Left cardiac atrium (tissue), 4 donors: ENCODE measurements around the gene CEMIP. TPM values are rescaled to one million over a fixed set of nuclear protein-coding genes. Genes with fewer than 3 reads are reported as not detected.
A peak's percentile ranks its signal among the peaks of the same experiment; 100 is the strongest.

Experiments
- ATAC-seq, 2 donors: fragments of 200-7000 bp; cut with Tn5 transposase; one replicate each; pipeline ENCODE4 v1.9.1; 2020; ENCODE audit warnings: mild to moderate bottlenecking in 2 of 2, moderate library complexity in 2 of 2
- DNase-seq: peaks from one replicate; pipeline ENCODE4 v3.0.0-alpha.2; 2020
- intact Hi-C, 2 donors: fragments of 100-400 bp; cut with DNase I; formaldehyde crosslinking; loops; one replicate each; pipeline versions ENCODE4 v1.14.1 to v1.15.1; 2022 to 2023
- total RNA-seq, 2 donors: library from RNA; stranded (reverse); fragmentation: NEBNext Ultra II Directional; extraction: Animal tissue kit (Norgen Biotek cat#: 25700); gene quantifications; one replicate each; pipeline ENCODE4 v1.2.1, GENCODE V29; 2021
- donor health status: DM: no; HTN: yes; CAD: no.
- donor health status: DM: no; HTN: yes; CAD: no; lungs with severe emphysema.
- donor health status: DM: yes; HTN: yes; CAD: no.
- donor health status: Dilated cardiomyopathy.

The CEMIP gene
- total RNA-seq, 2 donors from 2014 or later = 0.44 to 1.6 TPM

DNA sequence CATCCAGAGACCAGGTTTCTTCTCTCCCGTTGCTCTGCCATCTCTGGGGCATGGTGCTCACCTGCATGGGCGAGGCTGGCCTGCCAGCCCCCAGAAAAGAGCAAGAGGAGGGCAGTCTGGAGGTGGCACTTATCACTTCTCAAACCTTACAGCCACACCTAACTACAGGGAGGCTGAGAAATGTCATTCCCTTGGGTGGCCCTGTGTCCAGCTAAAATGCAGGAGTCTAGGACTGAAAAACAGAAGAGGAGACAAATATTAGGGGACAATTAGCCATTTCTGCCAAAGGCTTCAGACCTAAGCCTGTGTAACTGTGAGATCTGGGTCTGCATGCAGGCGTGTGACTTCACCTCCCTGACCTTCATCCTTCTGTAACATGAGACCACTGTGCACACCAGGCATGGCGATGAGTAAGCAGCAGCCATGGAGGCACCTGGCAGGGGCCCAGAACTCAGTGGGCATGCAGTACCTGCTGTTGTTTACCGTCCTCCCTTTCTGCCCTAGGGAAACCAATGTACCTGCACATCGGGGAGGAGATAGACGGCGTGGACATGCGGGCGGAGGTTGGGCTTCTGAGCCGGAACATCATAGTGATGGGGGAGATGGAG is 127.1 kb downstream of the CEMIP start:
- intact Hi-C loops = no loop called here
- peak in 1 of 2 donors; percentile 18 for ATAC-seq
- DNase-seq = no peak

DNA sequence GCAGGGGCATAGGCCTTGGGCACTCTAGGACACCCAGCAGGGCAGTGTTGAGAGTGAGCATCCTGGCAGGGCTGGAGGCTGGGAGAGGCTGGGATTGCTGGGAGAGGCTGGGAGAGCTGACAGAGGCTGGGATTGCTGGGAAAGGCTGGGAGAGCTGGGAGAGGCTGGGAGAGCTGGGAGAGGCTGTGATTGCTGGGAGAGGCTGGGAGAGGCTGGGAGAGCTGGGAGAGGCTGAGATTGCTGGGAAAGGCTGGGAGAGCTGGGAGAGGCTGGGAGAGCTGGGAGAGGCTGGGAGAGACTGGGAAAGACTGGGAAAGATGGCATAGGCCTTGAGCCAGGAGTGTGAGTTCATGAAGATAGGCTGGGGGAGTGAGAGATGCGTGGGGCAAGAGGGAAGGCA is 132.7 kb downstream of the CEMIP start:
- no peak for ATAC-seq
- intact Hi-C loops = no loop called here
- DNase-seq = no peak

- ATAC-seq (no peak), DNase-seq (no peak)
- intact Hi-C loops = no loop called here
These were observed 133.5 kb downstream of the CEMIP start for GRCh38 chr15:80912673-80913072.

- no peak for ATAC-seq
- DNase-seq = no peak
- intact Hi-C loops = no loop called here
These were observed 134.4 kb downstream of the CEMIP start for GRCh38 chr15:80913541-80913940.

DNA sequence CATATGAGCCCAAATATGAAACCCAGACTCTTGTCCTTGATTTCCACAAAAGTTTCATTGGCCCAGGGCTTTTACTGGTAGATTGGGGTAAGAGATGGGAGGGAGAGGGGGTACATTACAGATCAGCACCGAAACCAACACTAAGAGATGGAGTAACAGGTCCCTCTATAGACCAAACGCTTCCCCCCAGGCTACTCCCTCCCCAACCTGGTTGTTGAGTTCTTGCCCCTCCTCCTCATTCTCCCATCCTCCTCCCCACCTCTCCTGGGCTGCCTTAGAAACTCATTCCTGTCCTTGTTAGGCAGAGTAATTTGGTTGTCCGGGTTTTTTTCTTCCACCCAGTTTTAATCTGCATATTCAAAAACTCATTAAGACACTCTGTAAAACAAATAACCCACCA is 136.3 kb downstream of the CEMIP start:
- intact Hi-C loops = no loop called here
- ATAC-seq (no peak), DNase-seq (no peak)

- ATAC-seq (no peak), DNase-seq (no peak)
- intact Hi-C loops = no loop called here
These were observed 136.9 kb downstream of the CEMIP start for GRCh38 chr15:80916056-80916455.

- intact Hi-C loops = no loop called here
- peak in 1 of 2 donors; percentile 25 for ATAC-seq
These were observed 139.1 kb downstream of the CEMIP start for GRCh38 chr15:80918196-80918783.

DNA sequence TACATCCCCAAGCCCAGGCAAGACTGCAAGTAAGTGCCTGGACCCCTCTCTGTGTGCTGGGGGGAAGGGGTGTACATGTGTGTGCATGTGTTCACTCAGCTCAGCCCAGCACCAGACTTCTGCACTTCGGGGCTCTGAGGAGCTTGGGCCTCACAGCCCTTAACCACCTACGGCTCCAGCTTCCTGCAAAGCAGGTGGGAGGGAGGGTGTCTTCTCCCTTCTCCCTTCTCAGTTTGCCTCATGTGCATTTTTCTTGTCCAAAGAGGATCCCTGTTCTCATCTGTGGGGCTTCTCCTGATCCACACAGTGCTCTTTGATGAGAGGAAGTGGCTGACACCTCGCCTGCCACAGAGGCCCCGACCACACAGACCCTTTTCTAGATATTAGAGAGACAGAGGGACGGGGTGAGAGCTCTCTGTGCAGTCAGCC is 141.1 kb downstream of the CEMIP start:
- DNase-seq (no peak), ATAC-seq (no peak)
- intact Hi-C loops = no loop called here

More at GRCh38 chr15:80918196-80918783, 139.1 kb downstream of the CEMIP start:
- no peak for DNase-seq

DNA sequence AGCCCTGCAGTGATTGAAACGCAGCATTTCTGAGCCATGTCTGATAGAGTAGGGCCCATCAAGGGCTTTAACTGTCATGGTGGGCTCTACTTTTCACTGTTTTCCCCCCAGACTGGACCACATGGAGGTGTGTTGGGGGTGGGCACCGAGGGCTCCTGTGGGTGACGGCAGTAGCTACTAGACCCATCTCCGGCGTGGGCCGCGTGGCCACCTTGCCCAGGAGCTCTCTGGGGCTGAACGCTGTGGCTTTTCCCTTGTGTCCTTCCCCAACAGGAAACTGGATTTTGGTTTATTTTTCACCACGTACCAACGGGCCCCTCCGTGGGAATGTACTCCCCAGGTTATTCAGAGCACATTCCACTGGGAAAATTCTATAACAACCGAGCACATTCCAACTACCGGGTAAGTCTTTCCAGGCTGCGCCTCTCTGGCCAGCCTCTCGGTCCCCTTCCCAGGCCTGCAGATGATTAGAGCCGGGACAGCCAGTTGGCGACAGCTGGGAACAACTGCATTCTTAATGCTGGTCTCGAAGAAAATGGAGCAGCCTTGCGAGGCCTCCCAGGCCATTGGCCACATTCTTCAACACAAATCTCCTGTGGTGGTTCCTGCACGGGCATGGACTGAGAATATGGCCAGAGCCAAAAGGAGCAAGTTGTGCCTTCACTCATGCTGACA is 142.7 kb downstream of the CEMIP start:
- intact Hi-C loops = no loop called here
- ATAC-seq = no peak

GRCh38 chr15:80923668-80924067 is 144.5 kb downstream of the CEMIP start:
- DNase-seq (no peak), ATAC-seq (no peak)
- intact Hi-C loops = no loop called here

More for the DNA sequence above, 142.7 kb downstream of the CEMIP start:
- no peak for DNase-seq

DNA sequence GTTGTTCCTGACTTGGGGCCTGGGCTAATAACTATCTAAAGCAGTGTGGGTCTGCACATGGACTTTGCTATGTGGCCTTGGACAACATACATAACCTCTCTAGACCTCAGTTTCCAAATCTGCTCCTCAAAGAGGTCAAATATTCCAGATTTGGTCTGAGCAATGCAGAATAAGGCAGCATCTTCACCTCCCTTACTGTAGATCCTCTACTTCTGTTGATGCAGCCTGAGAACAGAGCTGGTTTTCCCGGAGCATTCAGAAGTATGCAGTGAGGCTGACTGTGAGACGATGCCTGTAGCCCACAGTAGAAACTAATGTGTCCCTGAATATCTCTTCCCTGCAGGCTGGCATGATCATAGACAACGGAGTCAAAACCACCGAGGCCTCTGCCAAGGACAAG is 145.1 kb downstream of the CEMIP start:
- intact Hi-C loops = no loop called here
- ATAC-seq (no peak), DNase-seq (no peak)

DNA sequence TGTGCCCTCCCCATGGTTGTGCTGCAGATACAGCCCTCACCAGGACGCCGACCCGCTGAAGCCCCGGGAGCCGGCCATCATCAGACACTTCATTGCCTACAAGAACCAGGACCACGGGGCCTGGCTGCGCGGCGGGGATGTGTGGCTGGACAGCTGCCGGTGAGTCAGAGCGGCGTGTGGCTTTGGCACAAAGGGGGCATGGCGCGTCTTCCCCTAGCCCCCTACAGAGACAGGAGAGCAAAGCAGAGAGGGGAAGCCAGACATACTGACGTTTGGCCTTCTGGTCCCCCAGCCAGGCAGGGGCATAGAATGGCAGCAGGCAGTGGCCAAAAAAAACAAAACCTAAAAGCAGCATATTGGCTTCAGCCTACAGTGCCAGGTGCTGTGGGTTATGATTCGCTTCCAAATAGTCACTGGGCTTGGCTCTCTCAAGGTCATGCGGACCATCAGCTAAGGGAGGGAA is 146.5 kb downstream of the CEMIP start:
- ATAC-seq (no peak), DNase-seq (no peak)
- intact Hi-C loops = no loop called here

GRCh38 chr15:80926126-80926525 is 147.0 kb downstream of the CEMIP start:
- ATAC-seq (no peak), DNase-seq (no peak)
- intact Hi-C loops = no loop called here

DNA sequence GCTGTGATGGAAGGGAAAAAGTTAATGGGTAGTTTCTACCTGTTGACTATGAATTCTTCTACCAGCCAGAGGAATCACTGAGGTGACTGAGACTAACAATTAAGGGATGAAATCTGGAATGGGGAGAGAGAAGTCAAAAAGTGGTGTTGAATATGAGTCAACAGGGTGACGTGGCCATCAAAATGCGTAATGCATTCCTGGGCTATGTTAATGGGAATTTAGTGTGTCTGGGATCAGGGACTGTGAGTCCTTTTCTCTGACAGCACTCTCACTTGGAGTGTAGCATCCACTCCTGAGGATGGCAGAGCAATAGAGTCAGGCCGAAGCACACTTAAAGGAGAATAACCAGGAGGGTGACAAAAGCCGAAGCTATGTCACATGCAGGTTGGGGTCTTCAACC is 150.1 kb downstream of the CEMIP start:
- DNase-seq (no peak), ATAC-seq (no peak)
- intact Hi-C loops = no loop called here

GRCh38 chr15:80929689-80930088 is 150.5 kb downstream of the CEMIP start:
- ATAC-seq (no peak), DNase-seq (no peak)
- intact Hi-C loops = no loop called here

DNA sequence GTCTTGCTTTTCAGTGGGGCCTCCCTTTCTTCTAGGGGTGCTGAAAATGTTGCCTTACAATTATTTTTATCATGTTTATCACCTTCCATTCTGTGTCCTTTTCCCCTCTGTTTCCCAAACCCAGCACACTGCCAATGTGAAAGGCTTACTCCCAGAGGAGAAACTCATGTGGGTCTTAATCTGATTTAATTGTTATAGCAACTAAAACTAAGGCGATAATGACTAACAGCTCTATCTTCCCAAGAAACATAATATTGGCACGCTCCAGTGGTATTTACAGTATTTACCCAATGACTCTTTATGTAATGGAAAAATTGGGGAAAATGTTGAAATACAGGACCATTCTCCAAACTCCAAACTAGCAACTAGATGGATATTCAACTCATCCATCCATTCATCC is 152.0 kb downstream of the CEMIP start:
- intact Hi-C loops = no loop called here
- DNase-seq (no peak), ATAC-seq (no peak)

DNA sequence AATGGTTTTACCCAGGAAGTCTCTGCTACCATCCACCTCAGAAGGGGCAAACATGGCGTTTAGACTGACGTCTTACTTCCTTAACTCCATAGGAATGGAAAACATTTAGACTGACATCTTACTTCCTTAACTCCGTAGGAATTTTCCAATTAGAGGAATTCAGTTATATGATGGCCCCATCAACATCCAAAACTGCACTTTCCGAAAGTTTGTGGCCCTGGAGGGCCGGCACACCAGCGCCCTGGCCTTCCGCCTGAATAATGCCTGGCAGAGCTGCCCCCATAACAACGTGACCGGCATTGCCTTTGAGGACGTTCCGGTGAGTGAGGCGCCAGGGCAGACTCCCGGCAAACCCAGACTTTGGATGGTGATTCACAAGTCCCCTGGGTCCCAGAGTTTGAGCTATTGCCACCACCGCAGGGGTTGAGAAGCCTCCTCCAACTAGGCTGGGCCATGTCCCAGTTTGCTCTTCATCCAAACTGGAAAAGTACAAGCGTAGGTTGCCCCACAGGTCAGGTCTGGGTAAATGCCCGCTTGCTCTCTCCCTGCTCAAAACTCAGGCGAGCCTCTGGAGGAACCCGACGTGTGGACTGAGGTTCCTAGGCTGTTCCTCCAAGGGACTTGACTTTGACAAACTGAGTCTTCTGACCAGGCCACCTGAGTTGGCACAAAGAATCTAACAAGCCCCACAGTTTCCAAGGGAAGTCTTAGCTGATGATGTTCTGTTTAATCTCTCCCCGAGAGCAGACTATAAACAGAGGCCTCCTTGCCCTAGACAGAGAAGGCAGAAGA is 152.7 kb downstream of the CEMIP start:
- ATAC-seq = peak; percentile 24 to 59
- intact Hi-C loops = no loop called here

GRCh38 chr15:80932513-80932815 is 153.3 kb downstream of the CEMIP start:
- intact Hi-C loops = no loop called here
- DNase-seq = no peak
- ATAC-seq = peak in 1 of 2 donors; percentile 5

More for the DNA sequence above, 152.7 kb downstream of the CEMIP start:
- peak; percentile 62 for DNase-seq

- peak; percentile 87 for DNase-seq
- intact Hi-C loops = no loop called here
- ATAC-seq = peak; percentile 57 to 82
These were observed 153.8 kb downstream of the CEMIP start for GRCh38 chr15:80932989-80933388.

DNA sequence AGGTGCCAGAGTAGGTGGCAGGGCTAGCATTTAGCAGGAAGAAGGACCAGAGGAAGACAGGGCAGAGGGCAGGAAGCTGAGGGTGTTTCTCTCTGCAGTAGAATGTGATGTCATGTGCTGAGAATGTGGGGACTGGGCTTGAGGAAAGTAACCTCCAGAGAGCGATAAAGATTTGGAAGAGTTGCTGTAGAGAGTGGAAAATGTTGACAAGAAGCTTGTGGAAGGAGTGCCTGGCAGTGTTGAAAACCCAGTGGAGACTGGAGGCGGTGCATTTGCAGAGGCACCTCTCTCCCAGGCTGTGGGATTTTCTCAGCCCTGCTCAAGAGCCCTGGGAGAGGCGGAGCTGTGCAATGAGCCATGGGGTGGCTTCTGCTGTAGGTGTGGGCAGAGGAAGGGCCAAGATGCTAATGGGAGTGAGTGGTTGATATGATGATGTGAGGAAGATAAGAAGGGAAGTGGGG is 155.6 kb downstream of the CEMIP start:
- ATAC-seq = peak; percentile 43 to 63
- DNase-seq = peak; percentile 48
- intact Hi-C loops = no loop called here
